ENCODE data around the gene TPD52L1.

DNA sequence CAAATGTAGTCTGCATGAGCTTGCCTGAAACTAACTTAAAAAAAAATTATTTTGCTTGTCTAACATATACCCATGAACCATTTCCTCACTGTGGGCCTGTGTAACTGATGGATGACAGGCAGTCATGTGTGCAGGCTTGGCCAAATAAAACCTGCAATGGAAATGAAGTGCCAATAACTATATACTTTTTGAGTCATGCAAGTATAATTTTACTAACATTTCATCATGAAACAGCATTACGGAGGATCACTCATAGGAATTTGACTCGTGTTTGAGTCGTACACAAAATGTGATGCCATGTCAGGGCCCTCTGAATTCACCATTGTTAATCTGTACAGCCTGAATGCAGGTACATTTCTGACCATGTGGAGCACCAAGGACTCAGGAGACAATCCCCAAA, 101.6 kb downstream of the TPD52L1 start:
- TF ChIP-seq, protein P1, sequence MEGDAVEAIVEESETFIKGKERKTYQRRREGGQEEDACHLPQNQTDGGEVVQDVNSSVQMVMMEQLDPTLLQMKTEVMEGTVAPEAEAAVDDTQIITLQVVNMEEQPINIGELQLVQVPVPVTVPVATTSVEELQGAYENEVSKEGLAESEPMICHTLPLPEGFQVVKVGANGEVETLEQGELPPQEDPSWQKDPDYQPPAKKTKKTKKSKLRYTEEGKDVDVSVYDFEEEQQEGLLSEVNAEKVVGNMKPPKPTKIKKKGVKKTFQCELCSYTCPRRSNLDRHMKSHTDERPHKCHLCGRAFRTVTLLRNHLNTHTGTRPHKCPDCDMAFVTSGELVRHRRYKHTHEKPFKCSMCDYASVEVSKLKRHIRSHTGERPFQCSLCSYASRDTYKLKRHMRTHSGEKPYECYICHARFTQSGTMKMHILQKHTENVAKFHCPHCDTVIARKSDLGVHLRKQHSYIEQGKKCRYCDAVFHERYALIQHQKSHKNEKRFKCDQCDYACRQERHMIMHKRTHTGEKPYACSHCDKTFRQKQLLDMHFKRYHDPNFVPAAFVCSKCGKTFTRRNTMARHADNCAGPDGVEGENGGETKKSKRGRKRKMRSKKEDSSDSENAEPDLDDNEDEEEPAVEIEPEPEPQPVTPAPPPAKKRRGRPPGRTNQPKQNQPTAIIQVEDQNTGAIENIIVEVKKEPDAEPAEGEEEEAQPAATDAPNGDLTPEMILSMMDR (IDR thresholded peaks at IDR 0.05): no peak
- TF ChIP-seq POLR2A (IDR thresholded peaks at IDR 0.05): no peak
